Measurements from ENCODE around the gene OR6C1.
"Not testable (repeated sequence)": the region's sequence is repeated elsewhere in the genome, so short reads cannot be mapped to it uniquely, and the experiment has no call there.

OR6C1 gene
- long read RNA-seq, donor 1 = 0 reads
- long read RNA-seq, donor 2 = 0 reads
- long read RNA-seq, donor 3 = 0 reads
- long read RNA-seq, donor 4 = 0 reads
- long read RNA-seq, donor 5 = 0 reads
- long read RNA-seq, donor 6 = 0 reads
- long read RNA-seq, donor 7 = 0 reads
- long read RNA-seq, donor 8 = 0 reads

- no peak for DNase-seq
Measured at GRCh38 chr12:55314043-55314442, at the start of gene OR6C1. Gene OR6C1, plus strand, starts transcription at chr12:55314343. Its CDS starts 6,257 bp downstream, at chr12:55320600.

DNA sequence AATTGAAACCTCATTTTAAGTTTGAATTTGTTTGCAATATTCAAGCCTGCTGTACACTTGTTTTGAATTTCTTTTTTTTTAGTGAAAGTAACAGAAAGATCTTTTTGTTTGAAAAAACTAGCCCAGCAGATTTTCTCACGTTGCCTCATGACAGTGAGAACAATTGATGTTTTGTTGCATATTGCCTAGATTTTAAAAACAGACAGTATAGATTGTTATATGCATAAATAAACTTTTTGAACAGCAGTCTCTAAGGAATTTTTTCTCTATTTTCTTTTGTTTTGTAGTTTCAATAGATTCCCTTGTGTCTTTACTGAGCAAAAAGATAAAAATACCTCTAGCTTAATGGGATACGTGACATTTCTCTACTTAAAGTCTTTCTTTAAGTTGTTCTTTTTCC is 33.2 kb upstream of the OR6C1 start:
- no peak for DNase-seq

DNA sequence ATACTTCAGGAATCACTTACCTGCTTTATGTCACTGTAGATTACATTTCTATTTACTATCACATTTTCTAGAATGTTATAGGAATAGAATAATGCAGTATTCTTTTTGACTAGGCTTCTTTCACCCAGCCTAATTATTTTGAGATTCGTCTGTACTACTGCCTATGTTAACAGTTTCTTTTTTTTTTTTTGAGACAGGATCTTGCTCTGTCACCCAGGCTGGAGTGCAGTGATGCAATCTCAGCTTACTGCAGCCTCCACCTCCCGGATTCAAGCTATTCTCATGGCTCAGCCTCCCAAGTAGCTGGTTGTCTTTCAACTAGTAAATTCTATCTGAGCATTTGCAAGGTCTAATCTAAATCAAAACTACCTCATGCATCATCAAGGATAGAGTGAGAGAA is 24.1 kb upstream of the OR6C1 start:
- no peak for DNase-seq

DNA sequence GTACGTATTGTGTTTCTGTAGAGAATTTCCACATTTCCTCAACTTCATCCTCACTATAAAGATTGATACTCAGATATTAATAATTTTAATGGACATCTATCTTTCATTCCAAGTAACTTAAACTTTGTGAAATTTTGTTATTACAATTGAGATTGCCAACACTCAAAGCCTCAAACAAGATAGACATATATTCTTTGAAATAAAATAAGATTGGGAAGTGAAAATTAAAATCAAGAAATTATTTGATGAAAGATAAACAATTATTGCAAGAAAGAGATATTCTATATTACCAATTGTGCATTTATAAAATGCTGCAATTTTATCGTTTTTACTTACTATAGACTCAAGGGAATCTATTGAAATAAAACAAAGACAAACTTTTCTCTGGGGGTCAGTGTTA is 17.7 kb upstream of the OR6C1 start, which contains the start of gene OR6C6:
Gene OR6C6, minus strand, starts transcription at position 101 of the 400 bp plus-strand sequence. CDS start 1,337 bp downstream, outside the sequence.
- no peak for DNase-seq

- DNase-seq = no peak
Measured at GRCh38 chr12:55320201-55320600, 6.1 kb downstream of the OR6C1 start.

DNA sequence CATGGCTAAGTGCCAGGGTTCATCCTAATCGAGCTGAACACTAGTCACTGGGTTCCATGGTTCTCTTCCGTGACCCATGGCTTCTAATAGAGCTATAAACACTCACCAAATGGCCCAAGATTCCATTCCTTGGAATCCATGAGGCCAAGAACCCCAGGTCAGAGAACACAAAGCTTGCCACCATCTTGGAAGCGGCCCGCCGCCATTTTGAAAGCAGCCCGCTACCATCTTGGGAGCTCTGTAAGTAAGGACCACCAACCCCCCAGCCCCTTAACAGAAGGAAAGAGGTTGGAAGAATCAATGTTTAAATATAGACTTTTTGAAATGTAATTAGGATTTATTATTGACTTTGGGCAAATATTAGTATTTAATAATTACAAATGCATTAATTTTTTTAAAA is 11.7 kb downstream of the OR6C1 start:
- DNase-seq = not testable (repeated sequence)

DNA sequence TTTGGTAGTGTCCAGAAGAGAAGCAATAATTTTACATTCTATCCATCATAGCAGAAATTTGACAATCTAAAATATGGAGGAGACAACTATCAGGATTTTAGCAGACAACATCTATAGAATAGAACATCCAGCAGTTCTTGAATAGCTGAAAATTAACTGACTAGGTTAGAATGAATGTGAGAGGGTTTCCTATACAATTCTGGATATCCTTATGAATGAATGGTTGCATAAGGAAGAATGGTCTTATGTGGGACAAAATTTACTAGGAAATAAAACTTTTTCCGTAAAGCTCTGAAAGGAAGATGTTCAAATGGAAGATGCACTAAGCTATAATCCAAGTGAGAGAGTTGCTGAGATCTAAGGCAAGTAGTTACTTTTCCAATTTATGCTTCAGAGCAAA is 16.3 kb downstream of the OR6C1 start, which contains the start of gene OR6C3:
Gene OR6C3, plus strand, starts transcription at position 301 of the 400 bp plus-strand sequence. CDS start 955 bp downstream, outside the sequence.
- no peak for DNase-seq

GRCh38 chr12:55336002-55336401 is 21.9 kb downstream of the OR6C1 start:
- DNase-seq = no peak

- DNase-seq = not testable (repeated sequence)
Measured at GRCh38 chr12:55355338-55355737, 41.2 kb downstream of the OR6C1 start.

DNA sequence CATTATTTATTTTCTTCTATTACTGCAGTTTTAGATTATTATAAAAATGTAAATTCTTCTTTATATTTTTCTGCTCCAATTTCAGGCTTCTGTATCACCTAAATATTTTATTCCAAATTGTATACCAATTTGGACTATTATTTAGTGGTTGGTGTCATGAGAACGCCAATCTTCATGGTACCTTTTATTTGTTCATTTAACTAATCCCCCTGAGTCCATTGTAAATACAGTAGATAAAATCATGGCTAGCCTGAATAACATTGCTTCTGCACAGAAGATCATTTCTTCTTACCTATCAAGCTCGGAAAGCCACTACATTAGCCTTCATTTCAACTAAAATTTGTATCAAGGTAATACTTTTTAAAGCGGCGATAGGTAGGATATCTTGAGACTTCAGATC is 48.5 kb downstream of the OR6C1 start, which contains the start of gene OR6C75:
Gene OR6C75, plus strand, starts transcription at position 301 of the 400 bp plus-strand sequence. CDS start 2,136 bp downstream, outside the sequence.
- no peak for DNase-seq

GRCh38 chr12:55365086-55365485 is 50.9 kb downstream of the OR6C1 start:
- no peak for DNase-seq
